OCI-LY1 (cell line): ENCODE data around the gene NETO2.

Experiments used
- CTCF ChIP-seq: fragments of 200-600 bp; sonication (generic), shearing (Covaris generic); IDR thresholded peaks from 2 replicates; pipeline ENCODE4 v1.5.1; 2017; ENCODE audit warnings: mild to moderate bottlenecking, antibody characterized with exemption, low read length, moderate library complexity, mixed read lengths
- EZH2 ChIP-seq: fragments of 200-600 bp; sonication (generic), shearing (Covaris generic); IDR thresholded peaks from 2 replicates; pipeline ENCODE4 v1.8.0; 2017; ENCODE audit warnings: borderline replicate concordance, mixed run types, mild to moderate bottlenecking, antibody characterized with exemption, low read length, moderate library complexity, mixed read lengths

GRCh38 chr16:47056688-47057629 lies 86.8 kb downstream of the NETO2 start:
- TF ChIP-seq EZH2 = no peak
- TF ChIP-seq CTCF = no peak
